GM19351 (cell line): Measurements from ENCODE around the gene TTYH2.
A peak's percentile ranks its signal among the peaks of the same experiment; 100 is the strongest.

ENCODE experiments used
- ATAC-seq: cut with Tn5 transposase; IDR thresholded peaks from one replicate; pipeline ENCODE4 v1.9.1; 2021; ENCODE audit warnings: mild to moderate bottlenecking, moderate library complexity; ENCODE audit not compliant: unreplicated experiment

TTYH2 gene

DNA sequence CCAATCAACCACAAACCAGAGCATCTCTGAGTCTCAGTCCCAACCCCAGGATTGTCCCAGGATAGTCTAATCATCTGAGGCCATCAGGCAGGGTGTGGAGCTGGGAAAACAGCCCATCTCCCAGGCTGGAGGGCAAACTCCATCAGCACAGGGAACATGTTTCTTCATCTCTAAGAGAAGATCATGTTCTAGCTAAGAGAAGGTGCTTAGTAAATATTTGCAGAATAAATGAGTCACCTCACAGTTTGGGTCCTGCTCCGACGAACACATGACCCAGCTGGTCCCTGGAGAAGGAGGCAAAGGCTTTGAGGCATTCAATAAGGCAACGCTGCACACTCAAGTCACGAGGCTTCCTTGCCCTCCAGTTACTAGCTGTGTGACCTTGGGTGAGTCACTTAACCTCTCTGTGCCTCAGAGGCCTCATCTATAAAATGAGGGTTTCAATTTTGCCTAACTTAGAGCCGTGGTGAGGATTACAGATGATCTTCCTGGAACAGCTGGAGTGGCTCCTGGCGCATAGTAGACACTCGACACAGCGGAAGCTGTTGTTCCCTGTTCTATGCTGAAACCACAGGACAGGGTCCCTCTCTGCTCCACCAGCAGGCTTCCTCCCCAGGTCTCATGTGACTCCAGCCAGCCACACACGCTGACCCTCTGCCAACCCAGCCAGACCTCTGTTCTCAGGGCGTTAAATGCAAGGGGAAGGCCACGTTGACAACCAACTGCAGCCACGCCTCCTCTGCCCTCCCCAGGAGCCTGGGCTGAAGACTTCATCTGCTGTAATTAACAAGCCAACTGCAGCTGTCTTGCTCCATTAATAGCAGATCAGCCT lies 20.2 kb upstream of the TTYH2 start:
- no peak for ATAC-seq

DNA sequence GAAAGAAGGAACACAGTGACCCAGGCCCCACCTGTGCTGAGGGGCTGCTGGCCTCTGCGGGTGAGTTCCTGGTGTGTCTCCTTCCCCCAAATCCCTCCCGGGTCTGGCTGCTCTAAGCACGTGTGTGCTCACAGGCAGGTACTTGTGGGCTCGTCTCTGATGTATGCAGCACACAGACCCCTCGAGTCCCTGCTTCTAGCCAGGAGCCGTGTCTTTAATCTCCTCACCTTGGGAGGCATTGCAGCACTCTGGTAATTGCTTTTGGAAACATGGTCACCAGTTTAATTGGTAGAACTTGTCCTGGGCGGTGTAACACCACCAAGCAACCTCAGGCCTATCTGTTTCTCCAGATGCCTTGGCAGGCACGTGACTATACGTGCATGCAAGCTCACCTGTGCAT lies 18.7 kb upstream of the TTYH2 start:
- no peak for ATAC-seq

DNA sequence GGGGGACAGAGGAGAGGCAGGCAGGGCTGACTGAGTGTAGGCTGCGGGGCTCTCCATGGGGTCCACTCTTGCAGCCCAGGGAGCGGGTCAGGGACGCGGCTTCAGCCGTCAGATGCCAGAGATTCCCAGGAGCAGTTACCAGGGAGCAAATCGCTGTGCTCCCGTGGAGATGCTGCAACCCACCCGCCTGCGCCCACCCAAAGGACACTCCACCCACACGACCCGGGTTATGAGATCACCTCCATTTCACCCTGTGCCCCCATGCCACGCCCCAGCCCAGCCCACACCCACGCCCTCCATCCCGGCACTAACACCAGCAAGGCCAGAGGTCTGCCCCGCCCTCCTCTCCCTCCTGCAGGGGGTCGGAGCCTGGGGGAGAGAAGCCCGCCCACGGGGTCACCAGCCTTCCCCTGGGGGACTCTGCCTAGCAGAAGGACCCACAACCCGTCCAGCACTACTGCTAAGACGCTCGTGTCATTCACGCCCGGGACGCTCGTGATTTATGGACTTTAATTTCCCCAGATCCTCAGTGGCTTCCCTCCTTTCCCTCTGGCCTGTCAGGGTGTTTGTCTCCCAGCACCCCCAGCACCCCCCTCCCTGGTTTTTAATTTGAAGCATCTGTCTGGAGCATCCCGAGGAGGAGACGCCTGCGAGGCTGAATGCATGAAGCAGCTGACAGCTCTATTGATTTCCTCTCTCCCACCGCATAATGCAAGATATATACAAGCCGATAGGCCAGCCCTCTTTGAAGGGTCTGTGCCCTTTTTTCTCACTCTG lies 16.6 kb upstream of the TTYH2 start:
- no peak for ATAC-seq

DNA sequence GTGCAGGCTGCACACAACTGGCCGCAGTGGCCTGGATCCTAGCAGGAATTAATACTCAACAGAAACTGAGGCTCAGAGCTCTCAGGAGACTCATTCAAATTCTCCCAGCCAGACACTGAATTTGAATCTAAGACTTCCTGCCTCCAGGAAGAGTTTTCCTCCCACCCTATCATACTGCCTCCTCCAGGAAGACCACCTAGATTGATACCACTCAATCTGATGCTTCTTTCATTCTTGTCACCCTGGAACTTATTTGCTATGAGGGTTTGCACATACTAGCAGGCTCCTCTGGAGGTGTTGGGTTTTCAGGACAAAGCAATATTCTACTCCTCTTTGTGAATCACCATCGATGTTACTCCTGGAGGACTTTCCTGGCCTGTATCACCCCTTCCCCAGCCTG lies 15.6 kb upstream of the TTYH2 start:
- no peak for ATAC-seq

DNA sequence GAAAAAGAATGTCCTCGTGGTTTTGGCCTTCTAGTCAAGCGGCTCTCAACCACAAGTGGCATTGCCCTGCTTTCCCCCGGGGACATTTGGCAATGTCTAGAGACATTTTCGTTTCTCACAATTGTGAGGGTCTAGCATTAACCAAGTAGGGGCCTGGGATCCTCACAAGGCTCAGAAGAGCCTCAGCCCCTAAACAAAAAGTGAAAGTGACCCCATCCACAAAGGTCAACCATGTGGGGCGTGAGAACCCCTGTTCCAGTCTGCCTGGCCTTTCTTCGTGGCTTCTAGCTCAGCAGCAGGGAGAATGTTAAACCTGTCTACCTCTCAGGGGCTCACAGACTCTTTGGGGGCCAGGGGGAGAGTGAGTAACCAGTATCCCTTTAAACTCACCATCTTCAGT lies 14.7 kb upstream of the TTYH2 start:
- no peak for ATAC-seq

DNA sequence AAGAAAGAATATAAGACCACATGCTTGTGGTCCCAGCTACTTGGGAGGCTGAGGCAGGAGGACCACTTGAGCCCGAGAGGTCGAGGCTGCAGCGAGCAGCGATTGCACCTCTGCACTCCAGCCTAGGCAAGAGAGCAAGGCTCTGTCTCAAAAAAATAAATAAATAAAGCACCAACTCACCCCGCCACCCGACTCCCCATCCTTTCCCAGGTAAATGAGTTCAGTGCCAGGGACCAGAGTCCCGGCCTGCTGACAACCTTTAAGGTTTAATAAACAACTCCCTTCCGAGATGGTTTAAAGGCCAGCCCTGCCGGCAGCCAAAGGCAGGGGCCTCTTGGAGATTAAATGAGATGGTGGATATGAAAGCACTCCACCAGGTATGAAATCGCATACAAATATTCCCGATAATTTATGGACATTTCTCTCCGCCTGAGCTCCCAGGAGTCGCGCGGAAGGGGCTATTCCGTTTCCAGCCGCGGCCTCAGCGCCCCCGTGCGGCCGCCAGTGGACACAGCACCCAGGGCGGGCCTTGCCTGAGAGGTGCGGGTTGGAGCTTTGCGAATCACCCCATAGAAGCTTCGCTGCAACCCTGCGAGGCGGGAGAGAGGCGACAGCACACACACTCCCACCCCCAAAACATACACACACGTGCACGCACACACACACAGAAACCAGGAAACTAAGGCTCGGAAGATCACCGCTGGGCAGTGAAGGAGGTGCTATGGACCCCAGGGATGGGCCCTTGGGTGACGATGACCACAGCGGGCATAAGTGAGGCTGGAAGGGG lies 13.9 kb upstream of the TTYH2 start:
- ATAC-seq: peak; percentile 47

DNA sequence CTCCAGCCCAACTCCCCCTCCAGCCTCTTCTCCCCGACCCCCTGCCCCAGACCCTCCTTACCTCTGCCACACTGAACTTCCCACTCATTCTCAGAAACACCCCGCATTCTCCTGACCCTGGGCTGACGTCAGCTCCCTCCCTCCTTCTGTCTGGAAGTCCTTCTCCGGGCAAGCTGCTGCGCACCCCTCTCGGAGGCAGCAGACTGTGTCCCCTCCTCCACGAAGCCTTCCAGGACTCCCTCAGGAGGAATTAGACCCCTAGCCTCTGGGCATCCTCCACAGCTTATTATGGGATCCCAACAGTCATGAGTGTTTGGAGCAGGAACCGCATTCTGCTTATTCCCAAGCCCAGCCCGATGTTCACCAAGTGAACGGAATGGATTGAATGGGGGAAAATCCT lies 13.3 kb upstream of the TTYH2 start:
- ATAC-seq: no peak

DNA sequence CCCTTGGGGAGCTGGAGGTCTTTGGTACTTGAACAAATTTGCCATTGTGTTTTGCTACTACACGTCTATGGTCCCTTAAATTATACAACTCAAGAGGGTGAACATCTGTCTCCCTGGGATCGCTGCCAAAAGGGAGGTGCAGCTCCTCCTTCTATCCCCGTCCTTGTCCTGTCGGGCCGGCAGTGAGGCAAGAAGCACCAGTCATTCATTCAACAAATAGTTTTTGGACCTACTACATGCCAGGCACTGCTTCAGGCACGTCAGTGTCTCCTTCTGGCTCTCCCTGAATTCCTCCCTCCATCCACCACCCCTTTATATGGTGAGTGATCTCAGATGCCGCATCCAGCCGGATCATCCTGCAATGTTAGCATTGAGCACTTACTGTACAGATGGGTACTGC lies 12.1 kb upstream of the TTYH2 start:
- ATAC-seq: no peak

DNA sequence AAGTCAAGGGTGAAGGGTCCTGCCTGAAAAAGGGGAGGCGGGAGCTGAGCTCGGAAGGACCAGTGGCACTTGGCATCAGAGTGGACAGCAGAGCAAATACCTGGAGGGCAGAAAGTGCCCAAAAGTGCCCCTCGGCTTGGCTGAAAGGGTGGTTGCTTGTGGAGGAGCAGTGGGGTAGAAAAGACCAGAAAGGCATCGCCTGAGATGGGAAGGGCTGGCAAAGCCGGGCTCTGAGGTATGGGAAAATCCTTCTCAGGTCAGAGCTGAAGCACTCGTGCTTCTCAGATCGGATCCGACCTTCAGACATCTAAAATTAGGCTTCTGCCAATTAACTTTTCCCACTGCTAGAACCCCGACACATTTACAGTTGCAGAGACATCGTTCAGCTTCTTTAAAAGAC lies 11.4 kb upstream of the TTYH2 start:
- no peak for ATAC-seq

DNA sequence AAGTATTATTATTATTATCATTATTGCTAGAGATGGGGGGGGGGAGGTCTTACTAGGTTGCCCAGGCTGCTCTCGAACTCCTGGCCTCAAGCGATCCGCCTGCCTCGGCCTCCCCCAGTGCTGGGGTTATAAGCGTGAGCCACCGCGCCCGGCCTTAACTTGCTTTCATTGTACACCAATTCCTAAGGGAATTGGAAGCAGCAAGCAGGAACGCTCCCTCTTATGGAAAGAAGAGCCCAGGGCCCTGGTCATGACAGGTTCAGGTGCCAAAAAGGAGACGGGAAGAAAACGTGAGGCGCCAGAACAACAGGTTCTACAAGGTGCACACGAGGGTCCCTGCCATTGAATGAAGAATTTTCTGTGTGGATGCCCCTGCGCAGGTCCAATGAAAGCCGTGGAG lies 10.4 kb upstream of the TTYH2 start:
- no peak for ATAC-seq

DNA sequence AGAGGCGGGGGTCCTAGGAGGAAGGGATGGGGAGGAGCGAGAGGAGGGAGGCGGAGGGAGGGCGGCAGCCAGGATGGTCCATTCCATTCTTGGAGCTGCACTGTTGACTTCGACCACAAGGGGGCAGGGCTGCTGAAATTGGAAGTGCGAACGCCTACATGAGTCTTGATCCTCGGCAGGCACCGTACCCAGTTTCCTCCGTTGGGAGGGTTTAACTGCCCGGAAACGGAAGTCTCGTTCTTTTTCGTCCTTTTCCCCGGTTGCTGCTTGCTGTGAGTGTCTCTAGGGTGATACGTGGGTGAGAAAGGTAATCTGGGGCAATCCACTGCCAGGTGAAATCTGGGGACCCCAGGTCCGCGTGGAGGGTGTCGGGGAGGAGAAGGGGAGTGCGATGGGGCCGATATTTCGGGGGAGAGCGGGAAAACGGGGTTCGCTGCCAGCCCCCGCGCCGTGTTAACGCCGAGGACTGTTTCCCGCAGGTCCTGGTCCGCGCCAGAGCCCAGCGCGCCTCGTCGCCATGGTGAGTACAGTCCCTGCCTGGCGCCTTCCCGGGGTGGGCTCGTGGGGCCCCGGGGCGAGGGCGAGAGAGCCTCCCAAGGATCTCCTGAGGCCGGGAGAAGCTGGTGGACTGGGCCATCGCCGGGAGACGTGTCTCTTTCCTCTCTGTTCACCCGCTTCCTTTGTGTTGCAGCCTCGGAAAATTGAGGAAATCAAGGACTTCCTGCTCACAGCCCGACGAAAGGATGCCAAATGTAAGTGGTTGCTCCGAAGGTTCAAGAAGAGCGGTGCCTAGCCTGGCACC lies 9.7 kb upstream of the TTYH2 start, which contains the start of gene RPL38:
Gene RPL38 (plus strand): TSS at position 240 of the 802 bp plus-strand sequence. CDS start 278 bp downstream, at position 518.
- peak; percentile 64 for ATAC-seq

DNA sequence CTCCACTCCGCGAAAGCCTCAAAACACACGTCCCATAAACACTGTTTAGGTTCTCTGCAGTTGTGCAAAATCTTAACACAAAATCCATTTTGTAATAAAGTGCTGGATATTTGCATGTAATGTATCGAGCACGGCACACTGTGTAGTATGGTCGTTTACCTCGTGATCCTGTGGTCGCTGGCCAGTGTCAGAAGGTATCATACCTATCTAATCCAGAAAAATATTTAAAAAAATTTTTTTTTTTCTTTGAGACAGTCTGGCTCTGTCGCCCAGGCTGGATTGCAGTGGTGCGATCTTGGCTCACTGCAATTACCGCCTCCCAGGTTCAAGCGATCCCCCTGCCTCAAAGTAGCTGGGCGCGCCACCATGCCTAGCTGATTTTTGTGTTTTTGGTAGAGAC lies 8.9 kb upstream of the TTYH2 start:
- ATAC-seq: no peak

DNA sequence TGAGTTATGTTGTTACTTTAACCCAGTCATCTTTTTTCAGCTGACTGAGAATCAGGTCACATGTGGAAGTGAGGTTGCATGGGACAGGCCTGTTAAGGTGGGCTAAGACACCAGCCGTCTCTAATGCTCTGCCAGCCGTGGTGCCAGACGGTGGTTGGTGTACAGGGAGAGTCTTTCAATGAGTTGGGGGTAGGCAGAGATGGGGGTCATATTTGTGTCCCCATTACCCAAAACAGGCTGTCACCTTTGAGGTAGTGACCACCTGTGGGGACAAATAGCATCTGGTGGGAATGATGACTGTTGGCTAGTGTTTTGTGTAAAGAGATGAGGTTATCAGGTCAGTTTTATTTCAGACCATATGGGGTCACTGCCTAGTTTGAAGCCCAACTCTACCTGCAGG lies 8.1 kb upstream of the TTYH2 start:
- ATAC-seq: no peak

DNA sequence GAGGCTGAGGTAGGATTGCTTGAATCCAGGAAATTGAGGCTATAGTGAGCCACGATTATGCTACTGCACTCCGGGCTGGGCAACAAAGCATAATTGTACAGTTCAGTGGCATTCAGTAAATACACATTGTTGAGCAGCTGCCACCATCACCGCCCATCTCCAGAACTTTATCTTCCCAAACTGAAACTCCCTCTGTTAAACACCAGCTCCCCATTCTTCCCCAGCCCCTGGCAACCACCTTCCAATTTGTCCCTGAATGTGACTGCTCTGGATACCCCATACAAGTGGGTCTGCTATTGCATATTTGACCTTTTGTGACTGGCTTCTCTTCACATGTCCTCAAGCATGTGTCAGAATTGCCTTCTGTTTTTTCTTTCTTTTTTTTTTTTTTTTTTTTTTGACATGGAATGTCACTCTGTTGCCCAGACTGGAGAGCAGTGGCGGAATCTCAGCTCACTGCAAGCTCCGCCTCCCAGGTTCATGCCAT lies 7.0 kb upstream of the TTYH2 start:
- ATAC-seq: no peak

DNA sequence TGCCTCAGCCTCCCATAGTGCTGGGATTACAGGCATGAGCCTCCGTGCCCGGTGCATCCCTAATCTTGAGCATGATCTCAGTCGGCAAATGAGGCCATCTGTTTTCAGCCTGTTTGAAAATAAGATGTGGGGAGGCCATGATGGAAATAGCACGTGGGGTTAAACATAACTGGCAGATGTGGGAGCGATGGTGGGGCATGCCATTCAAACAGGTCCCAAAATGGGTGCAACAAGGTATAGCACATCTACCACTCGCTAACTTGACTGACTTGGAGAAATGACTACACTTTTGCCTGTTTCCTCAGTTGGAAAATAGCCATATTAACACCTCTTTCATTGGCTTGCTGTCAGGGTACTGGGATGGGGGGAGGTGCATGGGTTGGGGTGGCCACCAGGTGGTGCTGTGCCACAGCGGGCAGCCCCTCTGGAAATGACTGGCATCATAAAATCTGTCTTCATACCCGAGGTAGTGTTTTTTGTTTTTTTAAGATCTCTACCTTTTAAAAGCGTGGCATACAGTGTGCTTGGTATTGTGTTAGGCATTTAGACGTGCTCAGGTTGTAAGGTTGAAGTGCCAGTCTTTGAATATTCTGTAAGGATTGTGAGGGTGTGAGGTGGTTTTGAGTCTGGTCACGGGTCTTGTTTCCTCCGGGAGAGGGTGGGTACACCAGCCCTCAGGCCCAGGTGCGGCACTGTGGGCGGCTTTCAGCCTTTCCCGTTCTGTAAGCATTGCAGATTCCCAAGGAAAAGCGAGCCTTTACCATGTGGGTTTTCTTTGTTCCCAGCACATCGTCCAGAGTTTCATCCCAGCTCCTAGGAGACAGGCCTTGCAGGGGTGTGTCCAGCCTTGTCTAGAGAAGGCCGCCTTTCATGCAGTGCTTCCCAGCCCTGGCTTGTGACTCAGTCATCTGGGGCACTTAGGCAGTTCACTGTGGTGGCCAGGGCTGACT lies 2.9 kb upstream of the TTYH2 start:
- peak; percentile 31 for ATAC-seq

DNA sequence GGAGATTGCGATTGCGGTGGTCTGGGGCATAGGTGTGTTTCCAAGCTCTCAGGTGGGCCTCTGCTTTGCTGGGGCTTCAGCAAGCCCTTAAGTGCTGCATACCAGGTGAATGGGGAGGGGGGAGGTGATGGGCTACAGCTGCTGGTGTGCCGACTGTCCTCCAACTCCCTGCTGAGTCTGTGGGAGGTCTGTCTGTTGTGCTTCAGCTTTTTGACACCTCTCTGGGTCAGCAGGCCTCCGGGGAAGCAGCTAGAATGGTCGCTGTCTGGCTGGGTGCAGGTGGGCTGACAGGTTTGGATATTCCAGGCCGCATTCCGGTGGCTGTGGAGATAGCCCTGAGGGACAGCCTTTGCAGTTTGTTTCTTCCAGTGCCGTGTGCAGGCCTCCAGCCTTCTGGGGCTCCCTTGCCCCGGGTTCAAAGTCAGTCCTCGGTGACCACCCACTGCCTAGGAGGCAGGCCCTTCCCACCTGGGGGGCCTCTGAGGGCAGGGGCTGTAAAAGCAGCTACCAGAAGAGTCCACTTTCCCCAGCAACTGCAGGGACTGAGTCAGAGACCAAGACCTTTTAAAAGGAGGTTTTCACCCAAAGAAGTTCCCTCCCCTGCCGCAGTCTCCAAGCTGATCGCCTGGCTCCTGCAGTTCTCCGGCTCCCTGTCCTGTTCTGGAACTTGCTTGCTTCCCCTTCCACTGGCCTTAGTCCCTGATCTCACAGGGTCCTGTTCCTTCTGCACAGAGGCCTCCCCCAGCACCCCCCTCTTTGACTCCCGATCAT lies 2.0 kb upstream of the TTYH2 start:
- ATAC-seq: no peak

DNA sequence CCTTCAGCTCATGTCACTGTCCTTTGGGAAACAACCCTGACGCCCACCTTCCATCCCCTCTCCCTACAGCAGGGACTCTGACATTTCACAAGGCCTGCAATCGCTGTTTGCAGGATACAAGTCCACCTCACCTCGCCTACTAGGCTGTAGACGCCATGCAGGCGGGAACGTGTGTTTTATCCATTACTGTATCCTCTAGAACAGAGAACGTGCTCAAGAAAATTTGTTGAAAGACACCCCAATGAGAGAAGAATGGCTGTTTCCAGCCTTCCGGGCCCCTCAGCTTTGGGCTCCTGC lies 1.5 kb upstream of the TTYH2 start:
- ATAC-seq: no peak

DNA sequence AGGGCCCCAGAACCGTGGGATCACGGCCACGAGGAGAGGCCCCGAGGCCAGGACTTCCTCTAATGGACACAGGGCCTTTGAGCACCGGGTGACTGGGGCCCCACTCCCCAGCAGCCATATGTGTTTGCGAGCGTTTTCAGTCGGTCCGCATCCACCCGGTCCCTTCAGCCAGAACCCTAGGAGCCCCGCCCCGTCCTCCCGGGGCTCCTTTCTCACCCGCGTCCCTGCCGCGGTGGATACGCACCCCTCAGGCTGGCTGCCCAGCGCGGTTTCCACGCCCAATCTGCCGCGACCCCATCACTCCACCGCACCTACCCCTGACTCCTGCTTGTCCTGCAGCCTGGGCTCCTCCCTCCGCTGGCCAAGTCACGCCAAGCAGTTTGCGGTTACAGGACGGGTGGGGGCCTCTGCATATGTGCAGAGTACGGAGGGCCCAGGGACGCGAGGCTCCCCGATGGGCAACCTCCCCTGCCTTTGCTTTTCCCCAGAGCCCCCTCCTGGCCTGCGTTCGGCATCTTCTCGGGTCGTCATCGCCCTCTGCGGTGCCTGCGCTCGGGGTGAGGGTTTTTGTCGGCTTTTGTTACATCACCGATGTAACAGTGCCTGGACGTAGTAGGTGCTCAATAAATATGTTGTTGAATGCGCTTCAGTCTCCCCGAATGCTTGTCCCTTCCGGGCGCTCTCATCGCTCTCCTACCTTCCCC lies 1.0 kb upstream of the TTYH2 start:
- peak; percentile 7 for ATAC-seq
